Endometrial microvascular endothelial cells (primary cell): ENCODE results near the gene LRP11. TPM values are rescaled to one million over a fixed set of nuclear protein-coding genes. Genes with fewer than 3 reads are reported as not detected.
"Not testable (repeated sequence)": the region's sequence is repeated elsewhere in the genome, so short reads cannot be mapped to it uniquely, and the experiment has no call there.

Source experiments
- in situ Hi-C: cut with HindIII; loops from 2 replicates; pipeline ENCODE4 v1.10.0; 2017; ENCODE audit warnings: low sequenced_read_pairs, low pct_unique_long_range_greater_than_20kb; ENCODE audit errors: inconsistent ontology term
- total RNA-seq: library from RNA; depleted of rRNA; stranded (reverse); fragments of >200 nt; gene quantifications from one replicate; pipeline ENCODE4 v1.2.3, GENCODE V29; 2015; ENCODE audit errors: inconsistent ontology term

The LRP11 gene
- total RNA-seq, 1 donor from 2014 or later, result 16.8 TPM

GRCh38 chr6:149855040-149855654 lies 9.0 kb downstream of the LRP11 start:
- in situ Hi-C loops, result no loop called here

GRCh38 chr6:149854532-149854931 lies 9.6 kb downstream of the LRP11 start:
- in situ Hi-C loops, result no loop called here

GRCh38 chr6:149854017-149854416 lies 10.1 kb downstream of the LRP11 start:
- in situ Hi-C loops, result not testable (repeated sequence)

GRCh38 chr6:149852881-149853280 lies 11.3 kb downstream of the LRP11 start:
- in situ Hi-C loops, result no loop called here

GRCh38 chr6:149852180-149852579 lies 12.0 kb downstream of the LRP11 start:
- in situ Hi-C loops, result no loop called here

DNA sequence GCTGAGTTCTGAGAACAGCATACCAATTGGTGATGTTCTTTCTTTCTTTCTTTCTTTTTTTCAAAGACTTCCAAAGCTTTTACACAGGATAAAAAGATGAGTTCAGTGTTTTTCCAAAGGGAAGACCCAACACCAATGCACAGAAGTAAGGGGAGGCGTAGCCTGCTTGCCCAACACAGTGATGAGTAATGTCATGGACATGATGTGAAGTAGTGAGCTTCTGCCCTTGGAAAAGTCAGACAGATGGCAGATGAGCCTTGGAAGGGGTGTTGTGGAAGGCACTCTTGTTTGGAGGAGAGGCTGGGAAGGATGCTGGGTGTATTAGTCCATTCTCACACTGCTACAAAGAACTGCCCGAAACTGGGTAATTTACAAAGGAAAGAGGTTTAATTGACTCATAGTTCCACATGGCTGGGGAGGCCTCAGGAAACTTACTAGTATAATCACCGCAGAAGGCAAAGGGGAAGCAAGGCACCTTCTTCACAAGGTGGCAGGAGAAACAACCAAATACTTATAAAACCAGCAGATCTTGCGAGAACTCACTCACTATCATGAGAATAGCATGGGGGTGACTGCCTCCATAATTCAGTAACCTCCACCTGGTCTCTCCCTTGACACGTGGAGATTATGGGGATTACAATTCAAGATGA lies 12.6 kb downstream of the LRP11 start:
- in situ Hi-C loops, result no loop called here

- in situ Hi-C loops, result not testable (repeated sequence)
Observed at GRCh38 chr6:149848343-149848742, 15.8 kb downstream of the LRP11 start.

GRCh38 chr6:149847939-149848267 lies 16.3 kb downstream of the LRP11 start:
- in situ Hi-C loops, result no loop called here

GRCh38 chr6:149846321-149846720 lies 17.8 kb downstream of the LRP11 start:
- in situ Hi-C loops, result no loop called here

- in situ Hi-C loops, result no loop called here
Observed at GRCh38 chr6:149845549-149845948, 18.6 kb downstream of the LRP11 start.

- in situ Hi-C loops, result no loop called here
Observed at GRCh38 chr6:149844480-149844879, 19.7 kb downstream of the LRP11 start.

- in situ Hi-C loops, result not testable (repeated sequence)
Observed at GRCh38 chr6:149844036-149844435, 20.1 kb downstream of the LRP11 start.

- in situ Hi-C loops, result no loop called here
Observed at GRCh38 chr6:149843051-149843633, 21.0 kb downstream of the LRP11 start.

DNA sequence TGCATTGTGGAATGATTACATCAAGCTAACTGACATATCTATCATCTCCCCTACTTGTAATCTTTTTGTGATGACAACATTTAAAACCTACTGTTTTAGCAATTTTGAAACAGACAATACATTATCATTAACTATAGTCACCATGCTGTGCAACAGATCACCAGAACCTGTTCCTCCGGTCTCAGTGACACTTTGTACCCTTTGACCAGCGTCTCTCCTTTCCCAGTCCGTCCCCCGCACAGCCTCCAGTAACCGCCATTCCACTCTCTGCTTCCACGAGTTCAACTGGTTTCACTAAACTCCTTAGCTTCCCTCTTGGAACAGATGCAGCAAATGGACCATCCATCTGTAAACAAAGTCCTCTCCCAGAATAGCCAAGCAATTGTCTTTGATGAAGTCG lies 21.8 kb downstream of the LRP11 start:
- in situ Hi-C loops, result no loop called here

- in situ Hi-C loops, result no loop called here
Observed at GRCh38 chr6:149840345-149841075, 23.6 kb downstream of the LRP11 start.

GRCh38 chr6:149834513-149835481 lies 29.4 kb downstream of the LRP11 start:
- in situ Hi-C loops, result no loop called here

DNA sequence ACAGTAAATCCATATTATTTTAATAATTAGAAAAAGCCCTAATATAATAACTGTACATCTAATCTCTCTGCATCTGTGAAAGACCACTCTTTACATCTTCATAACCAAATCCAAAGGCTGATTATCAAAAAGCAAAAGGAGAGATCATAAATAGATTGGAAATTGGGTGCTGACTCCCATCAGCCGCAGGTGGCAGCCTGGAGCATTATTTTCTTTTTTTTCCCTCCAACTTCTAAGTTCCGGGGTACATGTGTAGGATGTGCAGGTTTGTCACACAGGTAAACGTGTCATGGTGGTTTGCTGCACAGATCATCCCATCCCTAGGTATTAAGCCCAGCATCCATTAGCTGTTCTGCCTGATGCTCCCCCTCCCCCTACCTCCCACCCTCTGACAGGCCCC lies 30.5 kb downstream of the LRP11 start:
- in situ Hi-C loops, result no loop called here

DNA sequence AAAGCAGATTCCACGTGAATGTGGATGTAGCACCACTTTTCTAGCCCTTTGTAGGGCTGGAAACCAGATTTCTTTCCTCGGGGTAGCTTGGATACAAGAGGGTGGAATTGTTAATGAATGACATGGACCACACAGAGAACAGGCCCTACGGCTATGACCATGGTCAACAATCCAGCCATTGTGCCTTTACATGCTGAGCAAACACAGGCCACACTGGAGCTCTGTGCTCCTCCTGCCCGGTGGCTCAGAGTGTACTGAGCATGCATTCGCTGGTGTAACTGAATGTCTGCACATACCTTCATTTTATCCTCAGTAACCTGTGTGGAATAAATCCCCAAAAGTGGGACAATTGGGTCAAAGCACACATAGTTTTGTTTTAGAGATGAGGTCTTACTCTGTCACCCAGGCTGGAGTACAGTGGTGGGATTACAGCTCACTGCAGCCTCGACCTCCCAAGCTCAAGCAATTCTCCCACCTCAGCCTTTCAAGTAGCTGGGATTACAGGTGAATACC lies 32.8 kb downstream of the LRP11 start:
- in situ Hi-C loops, result no loop called here
